Neural progenitor cell (in vitro differentiated cells): Measurements from ENCODE around the gene PFDN1.

ENCODE experiments used
- CTCF ChIP-seq: fragments of 200-600 bp; sonication (generic); IDR thresholded peaks from 2 replicates; pipeline ENCODE4 v1.5.1; 2017; ENCODE audit warnings: antibody characterized with exemption, mild to moderate bottlenecking
- EZH2 ChIP-seq: fragments of 200-600 bp; sonication (generic); IDR thresholded peaks from 2 replicates; pipeline ENCODE4 v1.6.1; 2017; ENCODE audit warnings: antibody characterized with exemption, mild to moderate bottlenecking, moderate library complexity
- EZH2phosphoT487 ChIP-seq: fragments of 200-600 bp; sonication (generic); IDR thresholded peaks from 2 replicates; pipeline ENCODE4 v1.6.1; 2017; ENCODE audit warnings: antibody characterized with exemption

GRCh38 chr5:140196115-140196814 lies 106.6 kb downstream of the PFDN1 start:
- TF ChIP-seq CTCF (no peak), EZH2 (no peak), EZH2phosphoT487 (no peak)
